ENCODE results near the gene MYOM1.

MYOM1 gene

GRCh38 chr18:3157086-3157485, 62.7 kb downstream of the MYOM1 start:
- DNase-seq (ENCODE audit: low spot score): no peak
- ChIA-PET POLR2A (ENCODE audit: low non-redundant PET) (no interaction called here), CTCF (interaction anchor here (0.9 kb wide), 1 partner anchor 89 kb away, joined by 4 read pairs; no protein-coding TSS in a partner anchor)
- no peak for TF ChIP-seq CTCF (conservative IDR thresholded peaks at IDR 0.05; ENCODE audit: low read depth)
- H3K27ac ChIP-seq: no peak overlapping the region

GRCh38 chr18:3156325-3156640, 63.5 kb downstream of the MYOM1 start:
- no peak for DNase-seq (ENCODE audit: low spot score)
- CTCF ChIA-PET: interaction anchor here (0.7 to 1.0 kb wide), 2 partner anchors 25 to 56 kb away, joined by 3 to 6 read pairs; no protein-coding TSS in a partner anchor
- no peak overlapping the region for H3K27ac ChIP-seq
- TF ChIP-seq CTCF (conservative IDR thresholded peaks at IDR 0.05; ENCODE audit: low read depth): no peak
- POLR2A ChIA-PET (ENCODE audit: low non-redundant PET): no interaction called here

GRCh38 chr18:3154214-3154613, 65.6 kb downstream of the MYOM1 start:
- H3K27ac ChIP-seq: no peak overlapping the region
- CTCF ChIA-PET: no interaction called here
- TF ChIP-seq CTCF (conservative IDR thresholded peaks at IDR 0.05; ENCODE audit: low read depth): no peak
- POLR2A ChIA-PET (ENCODE audit: low non-redundant PET): no interaction called here
- no peak for DNase-seq (ENCODE audit: low spot score)

- H3K27ac ChIP-seq: no peak overlapping the region
- no peak for TF ChIP-seq CTCF (conservative IDR thresholded peaks at IDR 0.05; ENCODE audit: low read depth)
- no peak for DNase-seq (ENCODE audit: low spot score)
- ChIA-PET CTCF (interaction anchor here (0.7 kb wide), 1 partner anchor 10 kb away, joined by 3 read pairs; no protein-coding TSS in a partner anchor), POLR2A (ENCODE audit: low non-redundant PET) (no interaction called here)
Measured at GRCh38 chr18:3153107-3153704, 66.6 kb downstream of the MYOM1 start.

- no peak for DNase-seq (ENCODE audit: low spot score)
- ChIA-PET POLR2A (ENCODE audit: low non-redundant PET) (no interaction called here), CTCF (interaction anchor here (0.7 to 1.7 kb wide), 5 partner anchors 9 to 515 kb away, joined by 3 to 13 read pairs (median 3); no protein-coding TSS in a partner anchor)
- TF ChIP-seq CTCF (conservative IDR thresholded peaks at IDR 0.05; ENCODE audit: low read depth): no peak
- H3K27ac ChIP-seq: no peak overlapping the region
Measured at GRCh38 chr18:3152294-3152693, 67.5 kb downstream of the MYOM1 start.

GRCh38 chr18:3151399-3152264, 68.1 kb downstream of the MYOM1 start:
- no peak overlapping the region for H3K27ac ChIP-seq
- ChIA-PET CTCF (interaction anchor here (0.6 to 1.7 kb wide), 24 partner anchors 8 to 616 kb away, joined by 3 to 13 read pairs (median 3); no protein-coding TSS in a partner anchor), POLR2A (ENCODE audit: low non-redundant PET) (no interaction called here)
- DNase-seq (ENCODE audit: low spot score): peak; percentile 45
- peak; percentile 72 for TF ChIP-seq CTCF (conservative IDR thresholded peaks at IDR 0.05; ENCODE audit: low read depth)

Data from RWPE1 (cell line).